ENCODE data around the gene MTCL1.
"Not testable (repeated sequence)": the region's sequence is repeated elsewhere in the genome, so short reads cannot be mapped to it uniquely, and the experiment has no call there.

GRCh38 chr18:8761535-8761934, 56.2 kb downstream of the MTCL1 start:
- TF ChIP-seq CTCF (IDR thresholded peaks at IDR 0.05; ENCODE audit: insufficient read depth, low read depth, low read length); EZH2 (IDR thresholded peaks at IDR 0.05; ENCODE audit: insufficient read depth, low read length): not testable (repeated sequence)
